ENCODE results near the gene GNL1. TPM values are rescaled to one million over a fixed set of nuclear protein-coding genes. Genes with fewer than 3 reads are reported as not detected.
A peak's percentile ranks its signal among the peaks of the same experiment; 100 is the strongest.

The GNL1 gene
- total and polyA plus RNA-seq, 2 of the 8 experiments (the other 6 are each of a cell fraction or from before 2014, with no cell fraction given), result 42.4 to 67.8 TPM

- Histone ChIP-seq H2BK15ac (ENCODE audit: low read length) (no peak overlapping the region), H2AK5ac (ENCODE audit: low read depth, low read length) (no peak overlapping the region), H2BK5ac (ENCODE audit: low read depth, low read length) (peak overlapping the region; percentile 99), H3K4me3 (ENCODE audit: extremely low read depth in 1 of 4, insufficient read depth in 2 of 4, low read depth in 3 of 4, low read length in 4 of 4) (peak overlapping the region; percentile 76 to 91 (median 89)), H3K27ac (ENCODE audit: low read depth, low read length) (peak overlapping the region; percentile 93), H3K4me1 (replicated peaks in 1 of 4; ENCODE audit: control insufficient read depth in 3 of 4, insufficient read depth in 4 of 4, low read length in 3 of 4) (peaks cover 0 to 3% (median 1%) of the 10 kb centered on the region in 4 experiments; a peak in 1 of 7 replicates), H3K56ac (replicated peaks; ENCODE audit: insufficient read length, low read depth, low read length) (peak overlapping the region; percentile 90), H3K27me3 (replicated peaks in 1 of 4; ENCODE audit: control insufficient read depth in 3 of 4, extremely low read depth in 1 of 4, insufficient read depth in 3 of 4, low read length in 3 of 4) (no peaks in the 10 kb centered on the region), H3K9me3 (ENCODE audit: insufficient read depth in 2 of 2, low read depth in 1 of 2, low read length in 1 of 2) (no peaks in the 10 kb centered on the region), H2BK12ac (ENCODE audit: low read depth, low read length) (no peak overlapping the region), H3K36me3 (ENCODE audit: control insufficient read depth in 2 of 4, insufficient read depth in 4 of 4, low read length in 3 of 4) (peaks cover 4 to 29% (median 19%) of the 10 kb centered on the region in 4 experiments), H3K4ac (replicated peaks; ENCODE audit: insufficient read length, low read depth, low read length) (no peak overlapping the region), H2BK120ac (replicated peaks; ENCODE audit: low read depth, low read length) (no peak overlapping the region), H3K9ac (replicated peaks in 1 of 4; ENCODE audit: extremely low read depth in 1 of 4, low read depth in 3 of 4, low read length in 3 of 4) (peak overlapping the region in 3 of 4 experiments; percentile 72 to 90 (median 90); a peak in 6 of 7 replicates), H2BK20ac (ENCODE audit: low read length) (no peak overlapping the region), H4K20me1 (replicated peaks in 1 of 2; ENCODE audit: control insufficient read depth in 1 of 2, insufficient read depth in 2 of 2, low read length in 2 of 2) (peaks cover 0 to 6% of the 10 kb centered on the region in 2 experiments), H3K4me2 (ENCODE audit: insufficient read depth in 1 of 2, low read depth in 2 of 2, low read length in 2 of 2) (peak overlapping the region; percentile 92 to 99), H3K79me1 (ENCODE audit: low read depth, low read length) (0 out of 2 replicates have a peak, but pooled peaks cover 8% of the 10 kb centered on the region), H3K18ac (ENCODE audit: extremely low read depth, low read length) (peak overlapping the region; percentile 15; the same call in 1 of the 2 replicates), H3K14ac (ENCODE audit: insufficient read length) (no peak overlapping the region), H4K8ac (ENCODE audit: extremely low read depth, insufficient read depth, low read length) (peak overlapping the region; percentile 65; the same call in 1 of the 2 replicates), H3K23ac (ENCODE audit: insufficient read length) (no peak overlapping the region), H4K5ac (ENCODE audit: insufficient read length, low read depth, low read length) (no peak overlapping the region), H4K91ac (replicated peaks; ENCODE audit: insufficient read length, low read length) (peak overlapping the region; percentile 9), H3K23me2 (ENCODE audit: low read depth, low read length) (peaks cover 16% of the 10 kb centered on the region), H2AFZ (ENCODE audit: low read length) (0 out of 2 replicates have a peak overlapping the region, but pooled peaks have one; percentile 0), H3K79me2 (ENCODE audit: control insufficient read depth in 1 of 2, insufficient read depth in 2 of 2, low read length in 2 of 2) (peaks cover 3 to 34% of the 10 kb centered on the region in 2 experiments)
- POLR2A ChIA-PET (ENCODE audit: partially characterized antibody), result interaction anchor here (0.9 to 5.4 kb wide), 16 partner anchors 9 to 165 kb away, joined by 3 to 68 read pairs (median 6); partner anchors contain the start of genes ABCF1, MRPS18B and PPP1R10
- 5% methylated on average over 3 of the region's 15 CpGs; no CpG with 5 or more reads in 1 of the 2 experiments for WGBS, 2 experiments (ENCODE audit: extremely low coverage in 1 of 2, insufficient coverage in 1 of 2, insufficient read length in 1 of 2, insufficient replicate concordance in 2 of 2, low coverage in 1 of 2, low lambda C conversion rate in 2 of 2, missing lambda C conversion rate in 1 of 2)
- DNase-seq (ENCODE audit: low read depth in 1 of 2, low spot score in 2 of 2), result no peak
- TF ChIP-seq JUN (IDR thresholded peaks at IDR 0.05; ENCODE audit: low read depth, low read length) (no peak), SP1 (IDR thresholded peaks at IDR 0.05; ENCODE audit: low read depth, low read length) (0 out of 2 replicates have a peak, but pooled peaks have one; percentile 24), ASH2L (IDR thresholded peaks at IDR 0.05; ENCODE audit: low read length) (peak; percentile 64), TAF7 (optimal IDR thresholded peaks at IDR 0.05; ENCODE audit: borderline replicate concordance, low read depth, low read length) (no peak), EZH2 (IDR thresholded peaks at IDR 0.05; ENCODE audit: low read depth, low read length, severe bottlenecking) (no peak), TEAD4 (IDR thresholded peaks at IDR 0.05; ENCODE audit: low read depth, low read length) (no peak), HDAC2 (IDR thresholded peaks at IDR 0.05; ENCODE audit: borderline replicate concordance in 1 of 2, low read depth in 2 of 2, low read length in 2 of 2) (peak in 1 of 2 experiments; percentile 32; a peak in 1 of 4 replicates)
- FAIRE-seq, result no peak
- CTCF ChIA-PET (ENCODE audit: partially characterized antibody), result interaction anchor here (0.8 to 6.4 kb wide), 5 partner anchors 12 to 103 kb away, joined by 3 to 76 read pairs (median 4); no protein-coding TSS in a partner anchor
Observed at GRCh38 chr6:30555816-30556065, 548 bp downstream of the GNL1 start.

All from H1 (cell line).